Stimulated activated memory B cell treated with anti-CD40 and anti-IgM and Interleukin-4, amounts not matched to agents 10 μg/mL and 1 μg/mL and 100 μg/mL, for 72 hours (primary cell): ENCODE measurements around the gene ELMO2.

Experiments used
- ATAC-seq: fragments of 150-1000 bp; cut with Tn5 transposase; 2 replicates; pipeline ENCODE4 v1.10.0; 2021
- H3K27ac Mint-ChIP-seq: one replicate; pipeline ENCODE4 v1.8.0; 2022; ENCODE audit warnings: mild to moderate bottlenecking, mixed read lengths
- H3K27me3 Mint-ChIP-seq: one replicate; pipeline ENCODE4 v1.8.0; 2022; ENCODE audit warnings: mixed read lengths
- H3K36me3 Mint-ChIP-seq: one replicate; pipeline ENCODE4 v1.8.0; 2022; ENCODE audit warnings: mixed read lengths
- H3K4me1 Mint-ChIP-seq: one replicate; pipeline ENCODE4 v1.8.0; 2022; ENCODE audit warnings: mixed read lengths
- H3K4me3 Mint-ChIP-seq: one replicate; pipeline ENCODE4 v1.8.0; 2022; ENCODE audit warnings: mild to moderate bottlenecking, moderate library complexity, mixed read lengths
- H3K9me3 Mint-ChIP-seq: one replicate; pipeline ENCODE4 v1.8.0; 2022; ENCODE audit warnings: mixed read lengths

Gene ELMO2

GRCh38 chr20:46366826-46367225, 39.6 kb downstream of the ELMO2 start:
- Mint-ChIP-seq H3K9me3 (no peaks in the 10 kb centered on the region), H3K27ac (no peak overlapping the region), H3K36me3 (peaks cover 64% of the 10 kb centered on the region), H3K4me1 (peaks cover 32% of the 10 kb centered on the region), H3K4me3 (no peak overlapping the region), H3K27me3 (no peaks in the 10 kb centered on the region)
- ATAC-seq = no peak

GRCh38 chr20:46365487-46366220, 40.8 kb downstream of the ELMO2 start:
- H3K27ac Mint-ChIP-seq = no peak overlapping the region
- H3K4me1 Mint-ChIP-seq = peaks cover 43% of the 10 kb centered on the region
- peaks cover 66% of the 10 kb centered on the region for H3K36me3 Mint-ChIP-seq
- no peak for ATAC-seq
- H3K4me3 Mint-ChIP-seq = no peak overlapping the region
- H3K27me3 Mint-ChIP-seq = no peaks in the 10 kb centered on the region
- H3K9me3 Mint-ChIP-seq = no peaks in the 10 kb centered on the region

- ATAC-seq = no peak
- Mint-ChIP-seq H3K4me3 (peak overlapping the region; percentile 86), H3K27me3 (no peaks in the 10 kb centered on the region), H3K9me3 (no peaks in the 10 kb centered on the region), H3K4me1 (peaks cover 40% of the 10 kb centered on the region), H3K36me3 (peaks cover 58% of the 10 kb centered on the region), H3K27ac (peak overlapping the region; percentile 93)
Observed at GRCh38 chr20:46364670-46365486, 41.5 kb downstream of the ELMO2 start.

- H3K9me3 Mint-ChIP-seq = no peaks in the 10 kb centered on the region
- H3K36me3 Mint-ChIP-seq = peaks cover 51% of the 10 kb centered on the region
- H3K4me1 Mint-ChIP-seq = peaks cover 48% of the 10 kb centered on the region
- peak overlapping the region; percentile 93 for H3K27ac Mint-ChIP-seq
- H3K4me3 Mint-ChIP-seq = peak overlapping the region; percentile 86
- peak; percentile 91 for ATAC-seq
- H3K27me3 Mint-ChIP-seq = no peaks in the 10 kb centered on the region
Observed at GRCh38 chr20:46363874-46364669, 42.3 kb downstream of the ELMO2 start.

- ATAC-seq = peak; percentile 0
- Mint-ChIP-seq H3K36me3 (peaks cover 47% of the 10 kb centered on the region), H3K9me3 (no peaks in the 10 kb centered on the region), H3K27ac (peak overlapping the region; percentile 93), H3K27me3 (no peaks in the 10 kb centered on the region), H3K4me3 (peak overlapping the region; percentile 86), H3K4me1 (peaks cover 52% of the 10 kb centered on the region)
Observed at GRCh38 chr20:46362921-46363867, 43.2 kb downstream of the ELMO2 start.

GRCh38 chr20:46361811-46362210, 44.6 kb downstream of the ELMO2 start:
- H3K27ac Mint-ChIP-seq = peak overlapping the region; percentile 93
- H3K9me3 Mint-ChIP-seq = no peaks in the 10 kb centered on the region
- no peaks in the 10 kb centered on the region for H3K27me3 Mint-ChIP-seq
- peak overlapping the region; percentile 8 for H3K4me3 Mint-ChIP-seq
- ATAC-seq = no peak
- H3K36me3 Mint-ChIP-seq = peaks cover 50% of the 10 kb centered on the region
- peaks cover 66% of the 10 kb centered on the region for H3K4me1 Mint-ChIP-seq

GRCh38 chr20:46361381-46361780, 45.0 kb downstream of the ELMO2 start:
- peaks cover 48% of the 10 kb centered on the region for H3K36me3 Mint-ChIP-seq
- ATAC-seq = no peak
- H3K9me3 Mint-ChIP-seq = no peaks in the 10 kb centered on the region
- H3K4me3 Mint-ChIP-seq = peak overlapping the region; percentile 8
- peak overlapping the region; percentile 93 for H3K27ac Mint-ChIP-seq
- peaks cover 68% of the 10 kb centered on the region for H3K4me1 Mint-ChIP-seq
- H3K27me3 Mint-ChIP-seq = no peaks in the 10 kb centered on the region

- H3K27me3 Mint-ChIP-seq = no peaks in the 10 kb centered on the region
- peak overlapping the region; percentile 79 for H3K27ac Mint-ChIP-seq
- H3K36me3 Mint-ChIP-seq = peaks cover 53% of the 10 kb centered on the region
- peak; percentile 91 for ATAC-seq
- H3K9me3 Mint-ChIP-seq = no peaks in the 10 kb centered on the region
- H3K4me3 Mint-ChIP-seq = peak overlapping the region; percentile 69
- peaks cover 77% of the 10 kb centered on the region for H3K4me1 Mint-ChIP-seq
Observed at GRCh38 chr20:46359233-46359751, 47.1 kb downstream of the ELMO2 start.

- ATAC-seq = peak; percentile 72
- H3K36me3 Mint-ChIP-seq = peaks cover 53% of the 10 kb centered on the region
- no peaks in the 10 kb centered on the region for H3K27me3 Mint-ChIP-seq
- H3K9me3 Mint-ChIP-seq = no peaks in the 10 kb centered on the region
- H3K4me1 Mint-ChIP-seq = peaks cover 72% of the 10 kb centered on the region
- H3K27ac Mint-ChIP-seq = peak overlapping the region; percentile 79
- H3K4me3 Mint-ChIP-seq = peak overlapping the region; percentile 69
Observed at GRCh38 chr20:46358346-46359058, 47.9 kb downstream of the ELMO2 start.

- no peak for ATAC-seq
- Mint-ChIP-seq H3K4me3 (peak overlapping the region; percentile 40), H3K27me3 (no peaks in the 10 kb centered on the region), H3K36me3 (peaks cover 56% of the 10 kb centered on the region), H3K4me1 (peaks cover 63% of the 10 kb centered on the region), H3K9me3 (no peaks in the 10 kb centered on the region), H3K27ac (peak overlapping the region; percentile 79)
Observed at GRCh38 chr20:46357030-46357514, 49.3 kb downstream of the ELMO2 start.

GRCh38 chr20:46356195-46357029, 50.0 kb downstream of the ELMO2 start:
- Mint-ChIP-seq H3K36me3 (peaks cover 52% of the 10 kb centered on the region), H3K9me3 (no peaks in the 10 kb centered on the region)

GRCh38 chr20:46355778-46356177, 50.6 kb downstream of the ELMO2 start:
- H3K27me3 Mint-ChIP-seq = no peaks in the 10 kb centered on the region
- H3K27ac Mint-ChIP-seq = peak overlapping the region; percentile 33
- H3K4me1 Mint-ChIP-seq = peaks cover 63% of the 10 kb centered on the region
- H3K36me3 Mint-ChIP-seq = peaks cover 46% of the 10 kb centered on the region
- ATAC-seq = no peak
- no peaks in the 10 kb centered on the region for H3K9me3 Mint-ChIP-seq
- H3K4me3 Mint-ChIP-seq = no peak overlapping the region

More at GRCh38 chr20:46356195-46357029, 50.0 kb downstream of the ELMO2 start:
- peaks cover 63% of the 10 kb centered on the region for H3K4me1 Mint-ChIP-seq
- ATAC-seq = no peak
- H3K27ac Mint-ChIP-seq = peak overlapping the region; percentile 79
- H3K27me3 Mint-ChIP-seq = no peaks in the 10 kb centered on the region
- H3K4me3 Mint-ChIP-seq = no peak overlapping the region
